Sciatic nerve (tissue), 2 donors: ENCODE data around the gene FOXD1. TPM values are rescaled to one million over a fixed set of nuclear protein-coding genes. Genes with fewer than 3 reads are reported as not detected.
A peak's percentile ranks its signal among the peaks of the same experiment; 100 is the strongest.
"Not testable (repeated sequence)": the region's sequence is repeated elsewhere in the genome, so short reads cannot be mapped to it uniquely, and the experiment has no call there.

Source experiments
- ATAC-seq: fragments of 200-7000 bp; cut with Tn5 transposase; one replicate; pipeline ENCODE4 v1.9.1; 2020; ENCODE audit warnings: mild to moderate bottlenecking, moderate library complexity
- DNase-seq: peaks from one replicate; pipeline ENCODE4 v3.0.0-alpha.2; 2020; ENCODE audit warnings: low spot score
- intact Hi-C: fragments of 100-400 bp; cut with DNase I; formaldehyde crosslinking; loops from one replicate; pipeline ENCODE4 v1.14.2; 2022
- total RNA-seq: library from RNA; stranded (reverse); fragmentation: NEBNext Ultra II Directional; extraction: Animal tissue kit (Norgen Biotek cat#: 25700); gene quantifications from one replicate; pipeline ENCODE4 v1.2.1, GENCODE V29; 2021
- donor health status: DM: no; HTN: no; CAD: no.
- donor health status: DM: no; HTN: no; CAD: no.

Gene FOXD1
- total RNA-seq, 1 donor from 2014 or later, result 99.3 TPM

DNA sequence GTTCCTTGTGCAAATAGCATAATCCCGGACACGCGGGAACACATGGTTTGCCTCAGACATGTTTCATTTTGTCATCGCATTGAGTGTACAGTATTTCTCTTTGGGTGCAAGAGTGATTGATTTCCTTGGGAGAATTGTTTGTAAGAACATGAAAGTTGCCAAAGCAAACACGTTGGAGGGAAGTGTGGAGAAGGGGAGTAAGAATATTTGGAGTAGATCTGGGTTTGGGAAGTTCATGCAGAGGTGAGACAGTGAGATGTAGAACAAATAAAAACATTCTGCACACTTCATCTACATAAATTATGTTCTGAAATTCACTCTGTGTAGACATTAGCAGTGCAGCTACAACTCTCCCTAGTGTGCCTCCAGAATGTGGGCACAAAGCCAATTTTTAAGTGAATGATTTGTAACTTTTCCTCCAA is 24.0 kb downstream of the FOXD1 start:
- intact Hi-C loops, result no loop called here
- DNase-seq (no peak), ATAC-seq (peak; percentile 68)

DNA sequence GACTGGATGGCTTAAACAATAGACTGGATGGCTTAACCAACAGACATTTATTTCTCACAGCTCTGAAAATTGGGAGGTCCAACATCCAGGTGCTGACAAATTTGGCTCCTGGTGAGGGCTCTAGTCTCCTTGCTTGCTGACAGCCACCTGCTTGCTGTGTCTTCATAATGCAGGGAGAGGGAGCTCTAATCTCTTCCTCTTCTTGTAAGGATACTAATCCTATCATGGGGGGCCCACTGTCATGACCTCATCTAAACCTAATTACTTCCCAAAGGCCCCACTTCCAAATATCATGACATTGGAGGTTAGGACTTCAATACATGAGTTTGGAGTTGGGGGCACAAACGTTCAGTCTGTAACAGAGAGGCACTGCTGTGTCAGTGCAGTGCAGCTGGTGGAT is 26.4 kb downstream of the FOXD1 start:
- intact Hi-C loops, result no loop called here
- ATAC-seq (no peak), DNase-seq (no peak)

DNA sequence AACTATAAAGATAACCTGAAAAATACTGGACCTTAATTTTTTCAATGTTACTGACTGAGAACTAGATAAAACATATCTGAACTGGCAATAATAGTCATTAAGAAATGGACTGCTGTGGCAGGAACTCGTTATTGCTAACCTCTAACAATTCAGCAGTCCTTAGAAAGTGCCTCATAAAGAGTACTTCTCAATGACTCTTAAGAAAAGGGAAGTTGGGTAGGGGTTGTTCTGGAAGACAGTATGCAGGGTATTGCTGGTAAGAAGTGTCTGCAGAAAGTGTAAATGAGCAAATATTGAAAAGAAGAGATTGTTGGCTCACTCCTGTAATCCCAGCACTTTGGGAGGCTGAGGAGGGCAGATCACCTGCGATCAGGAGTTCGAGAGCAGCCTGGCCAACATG is 27.9 kb downstream of the FOXD1 start:
- intact Hi-C loops, result no loop called here
- ATAC-seq, result no peak
- no peak for DNase-seq

DNA sequence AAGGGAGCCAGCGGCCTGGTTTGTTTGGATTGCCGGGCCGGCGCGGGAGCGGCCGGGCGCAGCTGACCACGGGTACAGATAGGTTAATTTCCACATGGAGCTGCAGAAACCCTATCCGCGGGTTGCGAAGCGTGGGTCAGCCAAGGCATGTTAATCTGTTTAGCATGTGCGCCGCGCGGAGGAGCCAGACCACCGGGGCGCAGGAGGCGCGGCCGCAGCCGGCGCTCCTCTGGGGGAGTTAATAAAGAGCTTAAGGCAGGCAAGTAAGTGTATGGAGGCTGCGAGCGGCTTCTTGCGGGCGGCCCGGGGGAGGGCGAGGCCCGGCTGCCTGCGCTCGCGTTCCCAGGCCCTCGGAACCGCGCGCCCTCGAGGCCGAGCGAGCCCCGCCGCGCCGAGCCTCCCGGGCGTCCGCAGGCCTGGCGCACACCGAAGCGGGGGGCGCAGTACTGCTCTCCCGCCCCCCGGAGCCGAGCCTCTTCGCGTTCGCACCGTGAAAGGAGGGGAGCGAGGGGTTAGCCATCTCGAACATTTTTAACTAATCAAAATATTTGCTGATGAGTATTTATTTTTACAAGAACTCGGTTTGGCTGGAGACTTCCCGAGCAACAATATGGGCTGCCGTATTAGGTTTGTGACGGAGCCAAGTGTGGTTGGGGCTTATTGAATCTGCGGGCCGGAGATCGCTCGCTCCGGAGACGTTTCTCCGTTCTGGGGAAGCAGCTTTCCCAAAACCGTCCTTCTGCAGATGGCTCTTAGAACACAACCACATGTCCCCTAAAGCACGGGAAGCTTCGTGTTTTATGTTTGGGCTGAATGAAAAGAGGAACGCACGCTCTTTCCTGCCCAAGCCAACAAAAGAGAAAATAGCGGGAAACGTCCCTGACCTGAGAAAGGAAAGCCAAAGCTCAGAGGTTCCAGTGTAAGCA is 28.8 kb downstream of the FOXD1 start:
- peak; percentile 90 for DNase-seq
- ATAC-seq, result peak; percentile 92
- intact Hi-C loops, result no loop called here

DNA sequence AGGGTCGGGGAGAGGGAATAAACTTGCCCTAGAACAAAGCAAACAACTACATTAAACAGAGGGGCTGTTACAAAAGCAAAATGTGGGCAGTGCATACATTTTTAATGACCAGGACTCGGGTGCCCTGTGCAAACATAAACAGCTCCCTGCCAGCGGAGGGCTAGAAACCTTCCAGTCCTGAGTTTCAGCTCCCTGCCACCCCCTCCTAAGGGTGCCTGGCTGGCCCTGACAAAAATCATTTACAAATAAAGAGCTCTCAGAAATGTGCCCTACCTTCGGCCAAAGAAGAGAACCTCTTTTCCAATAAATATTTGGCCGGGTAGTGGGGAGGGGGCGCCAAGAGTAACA is 29.5 kb downstream of the FOXD1 start:
- ATAC-seq (no peak), DNase-seq (no peak)
- intact Hi-C loops, result no loop called here

DNA sequence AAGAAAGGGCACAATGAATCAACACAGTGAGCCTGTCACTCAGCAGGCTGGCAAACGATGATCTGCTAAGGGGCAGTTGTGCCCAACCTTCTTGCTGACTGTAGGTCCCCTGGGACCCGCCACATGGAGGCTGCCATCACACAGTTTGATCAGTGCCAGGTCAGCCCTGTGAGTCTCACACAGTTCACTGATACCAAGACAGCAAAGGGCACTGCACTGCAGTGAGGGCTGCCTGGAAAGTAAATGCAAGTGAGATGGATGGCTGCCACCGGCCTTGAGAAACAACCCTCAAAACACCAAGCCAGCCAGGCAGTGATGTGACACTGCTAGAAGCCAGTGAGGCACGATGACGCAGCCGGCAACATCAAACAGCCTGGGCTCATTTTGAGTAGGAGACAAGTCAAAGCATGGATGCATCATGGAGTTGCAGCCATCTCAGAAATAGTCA is 30.3 kb downstream of the FOXD1 start:
- DNase-seq (peak; percentile 70), ATAC-seq (peak; percentile 9)
- intact Hi-C loops, result no loop called here

DNA sequence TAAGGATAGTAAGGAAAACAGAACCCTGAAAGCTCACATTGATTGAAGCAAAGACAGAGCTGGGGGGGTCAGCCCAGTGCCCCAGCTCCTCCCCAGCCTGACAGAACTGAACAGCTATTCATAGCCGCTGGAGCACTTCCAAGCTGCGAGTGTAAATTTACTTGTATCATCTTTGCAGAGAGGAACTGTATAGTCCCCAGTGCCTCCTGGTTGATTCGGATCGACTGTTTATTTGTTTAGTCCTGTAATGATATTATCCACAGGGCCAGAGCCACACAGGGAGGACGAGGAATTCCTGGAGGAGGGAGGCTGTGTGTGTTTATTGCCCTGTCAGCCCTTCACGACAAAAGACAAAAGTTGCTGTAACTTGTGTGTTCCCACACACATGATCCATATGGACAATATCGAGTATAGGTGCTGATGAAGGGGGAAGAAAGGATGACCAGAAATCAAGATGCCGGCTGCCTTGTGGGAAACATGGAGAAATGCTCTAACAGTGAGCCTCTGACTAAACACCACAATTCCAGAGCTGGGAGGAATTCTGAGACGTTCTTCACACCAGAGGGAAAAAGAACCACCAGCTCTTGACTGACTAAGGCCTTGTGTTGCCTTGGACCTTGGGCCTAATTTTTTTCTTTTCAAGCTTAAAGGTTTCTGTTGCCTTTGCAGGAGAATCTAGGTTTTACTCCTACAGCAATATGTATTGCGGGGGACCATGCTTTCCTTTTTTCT is 31.1 kb downstream of the FOXD1 start:
- peak; percentile 80 for DNase-seq
- peak; percentile 54 for ATAC-seq
- intact Hi-C loops, result no loop called here

DNA sequence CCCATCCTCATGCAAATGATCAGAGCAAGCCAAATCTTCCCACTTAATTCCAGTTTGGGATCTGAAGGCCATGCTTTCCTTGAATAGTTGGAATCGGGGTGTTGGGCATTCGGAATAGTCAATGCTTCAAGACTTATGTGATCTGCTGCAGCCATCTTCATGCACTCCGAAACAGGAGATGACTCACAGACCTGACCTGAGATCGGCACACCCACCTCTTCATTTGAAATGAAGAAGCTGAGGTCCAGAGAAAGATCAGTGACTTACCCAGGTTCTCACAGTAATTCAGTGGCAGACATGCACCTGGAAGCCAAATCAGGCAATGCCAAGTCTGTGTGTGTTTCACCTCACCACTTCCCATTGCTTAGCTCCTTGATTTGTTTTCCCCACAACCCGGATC is 33.0 kb downstream of the FOXD1 start:
- ATAC-seq, result no peak
- DNase-seq, result no peak
- intact Hi-C loops, result no loop called here

DNA sequence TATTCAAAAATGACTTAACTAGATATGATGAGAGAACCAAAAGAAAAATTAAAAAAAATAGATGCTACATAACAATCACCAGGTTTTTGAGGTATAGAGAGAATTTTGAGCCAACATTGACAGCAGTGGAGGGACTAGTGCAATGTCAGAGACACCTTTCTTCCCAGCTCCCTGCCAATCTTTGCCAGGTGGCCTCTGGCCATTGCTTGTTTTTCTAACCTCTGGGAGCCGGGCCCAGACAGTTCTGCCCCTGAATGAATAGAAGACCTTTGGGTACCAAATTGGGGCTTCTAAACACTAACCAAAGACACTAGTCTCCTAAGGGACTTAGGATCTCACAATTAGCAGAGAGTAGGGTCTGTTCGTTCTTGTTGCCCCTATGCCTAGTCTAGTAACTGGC is 33.4 kb downstream of the FOXD1 start:
- intact Hi-C loops, result no loop called here
- ATAC-seq (no peak), DNase-seq (no peak)

DNA sequence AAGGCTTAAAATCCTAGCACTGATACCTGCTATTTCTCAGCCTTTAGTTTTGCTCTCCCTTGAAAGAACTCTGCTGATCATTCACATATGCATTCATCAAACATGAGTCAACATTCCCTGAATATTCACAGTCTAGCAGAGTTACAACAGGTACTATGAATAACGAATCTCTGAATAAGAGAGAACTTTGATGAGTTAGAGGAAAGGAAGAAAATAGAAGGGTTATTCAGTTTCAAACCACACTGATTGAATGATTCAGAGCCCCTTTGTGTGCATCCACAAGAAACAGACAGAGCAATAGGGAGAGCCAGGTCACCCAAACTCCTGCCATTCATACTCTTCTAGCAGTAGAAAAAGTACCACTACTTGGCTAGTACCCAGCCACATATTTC is 36.0 kb downstream of the FOXD1 start:
- ATAC-seq (no peak), DNase-seq (no peak)
- intact Hi-C loops, result no loop called here

DNA sequence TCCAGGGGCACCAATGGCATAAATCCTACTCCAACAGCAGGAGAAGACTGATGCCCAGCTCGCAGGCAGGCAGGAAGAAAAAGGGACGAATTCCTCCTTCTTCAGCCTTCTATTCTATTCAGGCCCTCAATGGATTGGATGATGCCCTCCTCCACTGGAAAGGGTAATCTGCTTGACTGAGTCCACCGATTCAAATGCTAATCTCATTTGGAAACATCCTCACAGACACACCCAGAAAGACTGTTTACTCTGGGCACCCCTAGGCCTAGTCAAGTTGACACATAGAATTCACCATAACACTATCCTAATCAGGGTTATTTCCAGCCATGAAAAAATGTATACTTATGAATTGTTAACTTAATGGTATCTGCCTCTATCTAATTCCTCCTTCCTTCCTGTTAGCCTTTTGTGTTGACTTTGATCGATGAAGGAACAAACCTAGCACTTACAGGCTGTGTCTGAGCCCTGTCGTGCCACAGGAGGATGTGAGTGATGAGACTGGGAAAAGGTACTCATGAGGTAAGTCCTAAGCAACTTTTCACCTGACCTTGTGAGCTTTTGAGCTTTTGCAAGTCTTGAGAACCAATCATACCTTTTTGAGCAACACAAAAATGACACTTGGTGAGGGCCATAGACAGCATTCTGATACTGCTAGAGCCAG is 36.5 kb downstream of the FOXD1 start:
- DNase-seq (no peak), ATAC-seq (no peak)
- intact Hi-C loops, result no loop called here

DNA sequence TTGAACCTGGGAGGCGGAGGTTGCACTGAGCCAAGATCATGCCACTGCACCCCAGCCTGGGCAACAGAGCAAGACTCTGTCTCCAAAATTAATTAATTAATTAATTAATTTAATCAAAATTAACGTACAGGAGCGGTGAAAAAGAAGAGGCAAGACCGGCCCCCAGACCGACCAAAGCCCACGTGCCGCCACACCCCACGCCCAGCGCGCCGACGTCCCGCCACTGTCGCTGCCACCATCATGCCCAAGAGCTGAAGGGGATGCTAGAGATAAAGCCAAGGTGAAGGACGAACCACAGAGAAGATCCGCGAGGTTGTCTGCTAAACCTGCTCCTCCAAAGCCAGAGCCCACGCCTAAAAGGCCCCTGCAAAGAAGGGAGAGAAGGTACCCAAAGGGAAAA is 38.6 kb downstream of the FOXD1 start:
- intact Hi-C loops, ATAC-seq, DNase-seq: not testable (repeated sequence)

DNA sequence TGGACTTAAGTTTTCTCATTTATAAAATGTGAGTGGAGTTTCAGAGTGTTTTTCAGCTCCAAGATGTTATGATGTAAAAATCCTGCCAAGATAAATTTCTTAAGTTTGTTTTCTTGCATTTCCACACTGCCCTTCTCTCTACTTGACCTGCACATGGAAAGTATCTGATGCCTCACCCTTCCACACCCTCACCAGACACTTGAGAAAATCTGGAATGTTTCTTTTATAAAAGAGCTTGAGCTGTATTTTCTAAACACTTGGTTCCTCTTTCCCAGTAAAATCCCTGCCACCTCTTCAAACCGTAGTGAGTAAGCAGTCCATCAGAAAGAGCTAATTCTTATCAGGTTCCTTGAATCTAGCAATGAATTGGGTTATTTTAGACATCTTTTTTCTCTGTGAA is 42.9 kb downstream of the FOXD1 start:
- ATAC-seq (peak; percentile 94), DNase-seq (no peak)
- intact Hi-C loops, result no loop called here

DNA sequence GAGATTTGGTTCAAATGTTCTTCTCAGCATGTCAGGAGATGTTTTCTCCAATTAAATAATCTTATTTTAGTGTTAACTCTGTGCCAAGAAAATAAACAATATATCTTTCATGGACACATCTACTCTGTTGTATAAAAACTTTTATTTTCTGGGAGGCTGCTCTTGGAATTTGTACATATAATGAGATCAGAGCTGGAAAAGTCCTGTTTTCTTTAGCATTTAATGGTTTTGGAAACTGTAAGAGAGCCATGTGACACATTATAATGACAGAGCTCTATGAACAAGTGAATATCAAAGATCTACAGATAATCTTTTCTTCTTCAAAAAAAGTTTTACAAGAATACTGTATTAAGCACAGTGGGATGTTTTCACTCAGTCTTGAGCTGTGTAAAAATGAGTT is 48.8 kb downstream of the FOXD1 start:
- intact Hi-C loops, result no loop called here
- ATAC-seq (no peak), DNase-seq (no peak)

Other genes with a start within 250 kb of the FOXD1 start
- gene BTF3, start 49.7 kb upstream of the FOXD1 start, total RNA-seq, result 508 TPM
- gene ANKRA2, start 116.9 kb upstream of the FOXD1 start, total RNA-seq, result 28.0 TPM
- gene UTP15, start 117.0 kb upstream of the FOXD1 start, total RNA-seq, result 18.5 TPM
- 51.8 TPM for gene ARHGEF28, start 177.4 kb upstream of the FOXD1 start, total RNA-seq